Measurements from ENCODE around the gene UMAD1. TPM values are rescaled to one million over a fixed set of nuclear protein-coding genes. Genes with fewer than 3 reads are reported as not detected.

The UMAD1 gene
- total RNA-seq, 1 donor from 2014 or later, result 6.9 TPM

DNA sequence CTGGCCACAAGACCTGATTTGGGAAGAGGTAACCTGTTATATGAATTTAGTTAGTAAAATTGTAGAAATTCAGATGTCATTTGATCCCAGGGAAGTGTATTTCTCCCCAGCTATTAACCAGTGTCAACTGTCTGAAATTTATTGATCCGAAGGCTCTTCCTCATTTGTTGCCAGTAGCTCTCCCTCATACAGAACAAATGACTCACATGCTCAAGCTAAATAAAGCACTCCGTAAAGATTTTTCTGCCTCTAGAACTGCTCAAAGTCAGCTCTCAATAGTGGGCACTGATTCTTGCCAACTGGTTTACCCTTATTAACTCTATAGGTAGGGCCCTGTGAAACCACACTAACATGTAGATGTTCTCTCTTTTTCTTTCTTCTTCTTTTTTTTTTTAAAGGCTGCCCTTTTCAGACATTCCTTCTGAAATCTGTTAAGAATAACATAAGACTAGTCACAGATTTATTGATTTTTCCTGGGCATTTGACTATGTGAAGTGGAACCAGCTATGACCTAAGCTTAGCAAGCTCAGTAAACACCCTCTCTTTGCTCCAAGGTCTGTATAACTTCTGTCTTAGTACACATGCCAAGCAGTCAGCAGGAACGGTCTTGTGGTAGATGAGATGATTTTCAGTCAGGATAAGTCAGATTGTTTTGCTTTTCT is 56.0 kb downstream of the UMAD1 start:
- intact Hi-C loops (cut with DNase I), result no loop called here

DNA sequence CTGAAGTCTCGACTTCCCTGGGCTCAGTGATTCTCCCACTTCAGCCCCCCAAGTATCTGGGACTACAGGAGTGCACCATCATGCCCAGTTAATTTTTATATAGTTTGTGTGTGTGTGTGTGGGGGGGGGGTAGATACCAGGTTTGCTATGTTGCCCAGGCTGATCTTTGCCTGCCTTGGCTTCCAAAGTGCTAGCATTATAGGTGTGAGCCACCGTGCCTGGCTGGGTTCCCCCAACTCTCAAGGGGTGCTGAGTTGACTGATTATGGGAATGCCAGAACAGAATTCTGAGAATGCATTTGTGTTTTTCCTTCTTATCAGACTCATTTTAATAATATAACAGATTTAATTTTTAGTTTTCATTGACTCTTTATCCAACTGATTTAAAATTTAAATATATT is 58.4 kb downstream of the UMAD1 start:
- intact Hi-C loops (cut with DNase I), result no loop called here

More for the DNA sequence above, 56.0 kb downstream of the UMAD1 start:
- Histone ChIP-seq H3K36me3 (no peaks in the 10 kb centered on the region), H3K27ac (peak overlapping the region; percentile 15), H3K4me1 (peaks cover 30% of the 10 kb centered on the region), H3K27me3 (no peaks in the 10 kb centered on the region), H3K9me3 (no peaks in the 10 kb centered on the region), H3K4me3 (no peak overlapping the region)
- TF ChIP-seq, protein P1, sequence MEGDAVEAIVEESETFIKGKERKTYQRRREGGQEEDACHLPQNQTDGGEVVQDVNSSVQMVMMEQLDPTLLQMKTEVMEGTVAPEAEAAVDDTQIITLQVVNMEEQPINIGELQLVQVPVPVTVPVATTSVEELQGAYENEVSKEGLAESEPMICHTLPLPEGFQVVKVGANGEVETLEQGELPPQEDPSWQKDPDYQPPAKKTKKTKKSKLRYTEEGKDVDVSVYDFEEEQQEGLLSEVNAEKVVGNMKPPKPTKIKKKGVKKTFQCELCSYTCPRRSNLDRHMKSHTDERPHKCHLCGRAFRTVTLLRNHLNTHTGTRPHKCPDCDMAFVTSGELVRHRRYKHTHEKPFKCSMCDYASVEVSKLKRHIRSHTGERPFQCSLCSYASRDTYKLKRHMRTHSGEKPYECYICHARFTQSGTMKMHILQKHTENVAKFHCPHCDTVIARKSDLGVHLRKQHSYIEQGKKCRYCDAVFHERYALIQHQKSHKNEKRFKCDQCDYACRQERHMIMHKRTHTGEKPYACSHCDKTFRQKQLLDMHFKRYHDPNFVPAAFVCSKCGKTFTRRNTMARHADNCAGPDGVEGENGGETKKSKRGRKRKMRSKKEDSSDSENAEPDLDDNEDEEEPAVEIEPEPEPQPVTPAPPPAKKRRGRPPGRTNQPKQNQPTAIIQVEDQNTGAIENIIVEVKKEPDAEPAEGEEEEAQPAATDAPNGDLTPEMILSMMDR (IDR thresholded peaks at IDR 0.05), result no peak
- TF ChIP-seq POLR2AphosphoS5 (IDR thresholded peaks at IDR 0.05; ENCODE audit: insufficient read depth in 1 of 2, low read depth in 1 of 2) (no peak), POLR2A (IDR thresholded peaks at IDR 0.05) (no peak)
- DNase-seq (ENCODE audit: extremely low spot score in 2 of 2), result no peak

DNA sequence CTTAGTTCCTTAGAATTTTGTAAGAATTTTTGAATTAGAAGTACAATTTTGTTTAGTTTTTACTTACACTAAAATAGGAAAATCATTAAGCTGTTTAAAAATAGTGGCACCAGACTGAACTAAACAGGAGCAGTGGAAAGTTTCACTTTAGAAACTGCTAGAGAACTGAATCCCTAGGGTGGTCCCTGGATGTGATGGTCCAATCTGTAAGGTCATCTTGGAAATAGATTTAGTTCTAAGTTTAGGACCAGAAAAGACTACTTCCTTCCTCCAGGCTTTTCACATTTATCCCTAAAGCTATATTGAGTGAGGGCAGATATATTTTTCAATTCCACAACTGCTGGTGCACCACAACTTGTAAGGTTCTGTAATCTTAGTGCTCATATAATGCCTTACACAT is 58.8 kb downstream of the UMAD1 start:
- H3K4me3 ChIP-seq, result no peak overlapping the region
- H3K4me1 ChIP-seq, result peaks cover 30% of the 10 kb centered on the region
- intact Hi-C loops (cut with DNase I), result no loop called here
- no peaks in the 10 kb centered on the region for H3K9me3 ChIP-seq
- no peak for TF ChIP-seq POLR2AphosphoS5 (IDR thresholded peaks at IDR 0.05; ENCODE audit: insufficient read depth in 1 of 2, low read depth in 1 of 2)
- no peak for TF ChIP-seq POLR2A (IDR thresholded peaks at IDR 0.05)
- TF ChIP-seq, protein P1 (IDR thresholded peaks at IDR 0.05), result no peak
- no peaks in the 10 kb centered on the region for H3K27me3 ChIP-seq
- DNase-seq (ENCODE audit: extremely low spot score in 2 of 2), result no peak
- H3K27ac ChIP-seq, result no peak overlapping the region
- no peaks in the 10 kb centered on the region for H3K36me3 ChIP-seq

More for the DNA sequence above, 58.4 kb downstream of the UMAD1 start:
- Histone ChIP-seq H3K4me3 (no peak overlapping the region), H3K27ac (no peak overlapping the region), H3K36me3 (no peaks in the 10 kb centered on the region), H3K9me3 (no peaks in the 10 kb centered on the region), H3K4me1 (peaks cover 30% of the 10 kb centered on the region), H3K27me3 (no peaks in the 10 kb centered on the region)
- no peak for DNase-seq (ENCODE audit: extremely low spot score in 2 of 2)
- TF ChIP-seq POLR2AphosphoS5 (IDR thresholded peaks at IDR 0.05; ENCODE audit: insufficient read depth in 1 of 2, low read depth in 1 of 2), result no peak
- TF ChIP-seq, protein P1 (IDR thresholded peaks at IDR 0.05), result no peak
- TF ChIP-seq POLR2A (IDR thresholded peaks at IDR 0.05), result no peak

DNA sequence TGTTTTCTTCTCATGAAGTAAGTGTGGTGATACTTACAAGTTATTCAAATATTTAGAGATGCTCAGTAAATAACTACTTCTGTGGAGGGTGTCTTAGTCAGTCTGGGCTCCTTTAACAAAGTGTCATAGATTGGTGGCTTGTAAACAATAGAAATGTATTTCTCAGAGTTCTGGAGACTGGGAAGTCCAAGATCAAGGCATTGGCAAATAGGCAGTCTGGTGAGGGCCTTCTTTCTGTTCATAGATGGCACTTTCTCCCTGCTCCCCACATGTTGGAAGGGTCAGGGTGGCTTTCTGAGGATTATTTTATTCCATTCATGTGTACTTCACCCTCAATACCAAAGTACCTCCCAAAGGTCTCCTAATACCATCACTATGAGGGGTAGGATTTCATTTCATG is 59.4 kb downstream of the UMAD1 start:
- TF ChIP-seq POLR2A (IDR thresholded peaks at IDR 0.05) (no peak), POLR2AphosphoS5 (IDR thresholded peaks at IDR 0.05; ENCODE audit: insufficient read depth in 1 of 2, low read depth in 1 of 2) (no peak)
- TF ChIP-seq, protein P1 (IDR thresholded peaks at IDR 0.05), result no peak
- intact Hi-C loops (cut with DNase I), result no loop called here
- Histone ChIP-seq H3K27ac (no peak overlapping the region), H3K4me3 (no peak overlapping the region), H3K36me3 (no peaks in the 10 kb centered on the region), H3K9me3 (no peaks in the 10 kb centered on the region), H3K4me1 (peaks cover 27% of the 10 kb centered on the region), H3K27me3 (no peaks in the 10 kb centered on the region)
- no peak for DNase-seq (ENCODE audit: extremely low spot score in 2 of 2)

DNA sequence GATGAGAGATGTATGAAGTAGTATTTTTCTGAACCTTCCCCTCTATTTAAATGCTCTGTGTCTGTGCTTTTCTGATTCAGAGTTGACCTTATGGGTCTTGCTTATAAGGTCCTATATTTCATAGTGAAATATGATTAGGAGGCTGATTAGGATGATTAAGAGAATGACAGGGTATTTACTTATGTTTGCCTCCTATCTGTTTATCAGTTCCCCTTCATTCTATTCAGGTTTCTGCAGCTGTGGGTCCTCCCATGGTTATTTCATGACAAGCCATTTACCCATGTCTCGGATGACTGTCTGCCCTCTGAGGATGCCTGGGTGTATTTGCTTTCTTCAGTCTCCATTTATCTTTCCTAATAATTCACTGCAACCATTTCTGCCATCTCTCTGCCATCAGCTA is 61.0 kb downstream of the UMAD1 start:
- Histone ChIP-seq H3K9me3 (no peaks in the 10 kb centered on the region), H3K27me3 (no peaks in the 10 kb centered on the region), H3K27ac (no peak overlapping the region), H3K4me1 (peaks cover 12% of the 10 kb centered on the region), H3K36me3 (no peaks in the 10 kb centered on the region), H3K4me3 (no peak overlapping the region)
- intact Hi-C loops (cut with DNase I), result no loop called here
- no peak for DNase-seq (ENCODE audit: extremely low spot score in 2 of 2)
- TF ChIP-seq POLR2A (IDR thresholded peaks at IDR 0.05) (no peak), POLR2AphosphoS5 (IDR thresholded peaks at IDR 0.05; ENCODE audit: insufficient read depth in 1 of 2, low read depth in 1 of 2) (no peak)
- TF ChIP-seq, protein P1 (IDR thresholded peaks at IDR 0.05), result no peak

Data from vagina (tissue), 2 donors.